Uterus (tissue), 2 donors: Measurements from ENCODE around the gene ARHGAP45.

ENCODE experiments used
- CTCF ChIP-seq, 4 experiments: fragments of 200-600 bp in 2 of 4; fragments of 450-650 bp in 2 of 4; sonication (generic) in 2 of 4; IDR thresholded peaks; one replicate each; pipeline ENCODE4 v1.5.1; 2016 to 2019; ENCODE audit warnings: antibody characterized with exemption in 4 of 4, mild to moderate bottlenecking in 2 of 4, moderate library complexity in 1 of 4
- POLR2A ChIP-seq, 2 donors: fragments of 450-650 bp; IDR thresholded peaks; one replicate each; pipeline ENCODE4 v1.6.1; 2016; ENCODE audit warnings: antibody characterized with exemption in 2 of 2, mild to moderate bottlenecking in 1 of 2, moderate library complexity in 1 of 2

GRCh38 chr19:1108291-1109031 lies 41.5 kb downstream of the ARHGAP45 start:
- TF ChIP-seq CTCF (IDR thresholded peaks at IDR 0.05) (no peak), POLR2A (IDR thresholded peaks at IDR 0.05) (no peak)
